HepG2 (cell line): ENCODE data around the gene MTHFD1L. TPM values are rescaled to one million over a fixed set of nuclear protein-coding genes. Genes with fewer than 3 reads are reported as not detected.
A peak's percentile ranks its signal among the peaks of the same experiment; 100 is the strongest.

ENCODE experiments used
- ARNTL ChIP-seq: sonication (generic); formaldehyde crosslinking; IDR thresholded peaks from 2 replicates; pipeline ENCODE4 v1.4.0; 2020; ENCODE audit warnings: mild to moderate bottlenecking, missing genetic modification reagents
- CC2D1A ChIP-seq: sonication (generic); formaldehyde crosslinking; IDR thresholded peaks from 2 replicates; pipeline ENCODE4 v1.8.1; 2023; ENCODE audit warnings: mild to moderate bottlenecking, missing genetic modification reagents
- HDAC2 ChIP-seq: sonication (generic); formaldehyde crosslinking; IDR thresholded peaks from 2 replicates; pipeline ENCODE4 v1.4.0; 2020; ENCODE audit warnings: missing genetic modification reagents
- HNF4A ChIP-seq: sonication (generic); formaldehyde crosslinking; IDR thresholded peaks from 2 replicates; pipeline ENCODE4 v1.4.0; 2020; ENCODE audit warnings: missing genetic modification reagents
- HNRNPL ChIP-seq: fragments of 200-400 bp; formaldehyde crosslinking; IDR thresholded peaks from 2 replicates; pipeline ENCODE4 v1.6.1; 2017; ENCODE audit warnings: mild to moderate bottlenecking, low read depth, low read length
- KLF16 ChIP-seq, 2 experiments: sonication (generic) in 1 of 2; formaldehyde crosslinking in 1 of 2; IDR thresholded peaks; 2 replicates each; pipeline versions ENCODE4 v1.6.1 to v1.8.0; 2016 to 2023; ENCODE audit warnings: missing genetic modification reagents in 2 of 2, missing compliant biosample characterization in 1 of 2
- MTA3 ChIP-seq: sonication (generic); formaldehyde crosslinking; IDR thresholded peaks from 2 replicates; pipeline ENCODE4 v1.4.0; 2020; ENCODE audit warnings: missing genetic modification reagents
- NFKB2 ChIP-seq: sonication (generic); formaldehyde crosslinking; IDR thresholded peaks from 2 replicates; pipeline ENCODE4 v1.4.0; 2020; ENCODE audit warnings: missing genetic modification reagents, borderline replicate concordance
- NR3C1 ChIP-seq: sonication (generic); formaldehyde crosslinking; IDR thresholded peaks from 2 replicates; pipeline ENCODE4 v1.4.0; 2020; ENCODE audit warnings: missing genetic modification reagents
- SAP130 ChIP-seq: IDR thresholded peaks from 2 replicates; pipeline ENCODE4 v1.6.1; 2016; ENCODE audit warnings: low read depth
- SMAD1 ChIP-seq: sonication (generic); formaldehyde crosslinking; IDR thresholded peaks from 2 replicates; pipeline ENCODE4 v1.4.0; 2020; ENCODE audit warnings: missing genetic modification reagents, low read depth, mild to moderate bottlenecking, borderline replicate concordance
- ZBTB7A ChIP-seq: sonication (generic); formaldehyde crosslinking; IDR thresholded peaks from 2 replicates; pipeline ENCODE4 v1.8.0; 2022; ENCODE audit warnings: mild to moderate bottlenecking, missing genetic modification reagents
- ZFYVE20 ChIP-seq: sonication (generic); formaldehyde crosslinking; IDR thresholded peaks from 2 replicates; pipeline ENCODE4 v1.8.0; 2023; ENCODE audit warnings: low read depth, mild to moderate bottlenecking, moderate library complexity, missing genetic modification reagents, borderline replicate concordance
- ZMYM2 ChIP-seq: sonication (generic); formaldehyde crosslinking; IDR thresholded peaks from 2 replicates; pipeline ENCODE4 v1.8.0; 2022; ENCODE audit warnings: mild to moderate bottlenecking, missing genetic modification reagents
- ZNF432 ChIP-seq: sonication (generic); formaldehyde crosslinking; IDR thresholded peaks from 2 replicates; pipeline ENCODE4 v1.5.0; 2020; ENCODE audit warnings: missing genetic modification reagents, mild to moderate bottlenecking, borderline replicate concordance
- ZNF451 ChIP-seq: sonication (generic); formaldehyde crosslinking; IDR thresholded peaks from 2 replicates; pipeline ENCODE4 v1.5.0; 2020; ENCODE audit warnings: mild to moderate bottlenecking, missing genetic modification reagents
- ZNF468 ChIP-seq: sonication (generic); formaldehyde crosslinking; IDR thresholded peaks from 2 replicates; pipeline ENCODE4 v1.8.0; 2022; ENCODE audit warnings: mild to moderate bottlenecking, moderate library complexity, missing genetic modification reagents
- ZNF672 ChIP-seq: sonication (generic); formaldehyde crosslinking; IDR thresholded peaks from 2 replicates; pipeline ENCODE4 v1.8.1; 2022; ENCODE audit warnings: missing genetic modification reagents
- ZNF703 ChIP-seq: sonication (generic); formaldehyde crosslinking; IDR thresholded peaks from 2 replicates; pipeline ENCODE4 v1.5.1; 2020; ENCODE audit warnings: missing genetic modification reagents, mild to moderate bottlenecking, moderate library complexity, borderline replicate concordance
- polyA plus RNA-seq, 8 experiments: library from polyadenylated mRNA; depleted of rRNA in 3 of 8; stranded (reverse) in 7 of 8; unstranded in 1 of 8; fragments of >200 nt; fragmentation: Illumina TruSeq in 4 of 8; extraction: Trizol in 4 of 8; gene quantifications; 2 replicates each; pipeline versions ENCODE4 v1.2.1 to v1.2.3, GENCODE V29; 2011 to 2016; ENCODE audit warnings: low read depth in 4 of 8, missing spikeins in 1 of 8, mixed read lengths in 1 of 8; ENCODE audit not compliant: insufficient read depth in 1 of 8
- total RNA-seq, 5 experiments: library from RNA; depleted of rRNA; stranded (reverse); fragments of >200 nt; fragmentation: Illumina TruSeq; extraction: Trizol; gene quantifications; 2 replicates each; pipeline ENCODE4 v1.2.3, GENCODE V29; 2016; ENCODE audit warnings: low read depth in 1 of 5
- TF ChIP-seq, protein P1 (sequence below): sonication (generic); formaldehyde crosslinking; IDR thresholded peaks from 2 replicates; pipeline ENCODE4 v1.5.0; 2020; ENCODE audit warnings: mild to moderate bottlenecking, missing genetic modification reagents
- TF ChIP-seq, protein P2 (sequence below): sonication (generic); formaldehyde crosslinking; conservative IDR thresholded peaks from 2 replicates; pipeline ENCODE4 v1.4.0; 2020; ENCODE audit warnings: missing genetic modification reagents
- TF ChIP-seq, protein P3 (sequence below): IDR thresholded peaks from 2 replicates; pipeline ENCODE4 v1.6.1; 2018; ENCODE audit warnings: missing genetic modification reagents, mild to moderate bottlenecking, missing compliant biosample characterization
- TF ChIP-seq, protein P4 (sequence below): sonication (generic); formaldehyde crosslinking; IDR thresholded peaks from 2 replicates; pipeline ENCODE4 v1.5.0; 2020; ENCODE audit warnings: missing genetic modification reagents

Gene MTHFD1L
- total and polyA plus RNA-seq, 2 of the 13 experiments (the other 11 are each of a cell fraction or from before 2014, with no cell fraction given), result 24.0 to 39.6 TPM

DNA sequence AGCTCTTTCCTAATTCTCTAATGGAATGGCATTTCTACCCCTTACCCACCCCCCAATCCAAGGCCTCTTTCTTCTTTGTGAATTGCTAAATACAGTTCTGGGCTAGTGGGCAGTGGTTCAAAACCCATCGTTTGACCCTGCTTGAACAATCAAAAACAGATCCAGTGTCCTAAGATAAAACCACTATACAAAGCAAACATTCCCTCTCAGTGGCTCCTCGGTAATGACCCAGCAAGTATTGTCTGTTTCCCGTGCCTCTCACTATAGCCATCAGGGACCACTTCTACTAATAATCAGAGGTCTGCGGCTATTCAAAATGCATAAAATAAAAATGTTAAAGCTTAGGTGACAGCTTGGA is 230.7 kb downstream of the MTHFD1L start (continued):
- TF ChIP-seq HDAC2 (peak; percentile 72), KLF16 (CRISPR knock-in tag; IDR thresholded peaks at IDR 0.05) (peak in 1 of 2 experiments; percentile 41; a peak in 1 of 4 replicates), ZBTB7A (CRISPR knock-in tag) (no peak; the same call in 1 of the 2 replicates), CC2D1A (CRISPR knock-in tag) (no peak), ZNF672 (CRISPR knock-in tag) (no peak), HNRNPL (no peak), HNF4A (peak; percentile 73), ZNF432 (CRISPR knock-in tag) (no peak), SAP130 (CRISPR knock-in tag) (peak; percentile 60), SMAD1 (CRISPR knock-in tag) (no peak), ZFYVE20 (CRISPR knock-in tag) (no peak), ZNF703 (CRISPR knock-in tag) (no peak), ZMYM2 (CRISPR knock-in tag) (peak; percentile 79), ZNF468 (CRISPR knock-in tag) (no peak), ZNF451 (CRISPR knock-in tag) (no peak), ARNTL (CRISPR knock-in tag) (0 out of 2 replicates have a peak, but pooled peaks have one; percentile 47), NFKB2 (CRISPR knock-in tag) (no peak), MTA3 (CRISPR knock-in tag) (no peak), NR3C1 (CRISPR knock-in tag) (no peak)
- TF ChIP-seq, protein P1, sequence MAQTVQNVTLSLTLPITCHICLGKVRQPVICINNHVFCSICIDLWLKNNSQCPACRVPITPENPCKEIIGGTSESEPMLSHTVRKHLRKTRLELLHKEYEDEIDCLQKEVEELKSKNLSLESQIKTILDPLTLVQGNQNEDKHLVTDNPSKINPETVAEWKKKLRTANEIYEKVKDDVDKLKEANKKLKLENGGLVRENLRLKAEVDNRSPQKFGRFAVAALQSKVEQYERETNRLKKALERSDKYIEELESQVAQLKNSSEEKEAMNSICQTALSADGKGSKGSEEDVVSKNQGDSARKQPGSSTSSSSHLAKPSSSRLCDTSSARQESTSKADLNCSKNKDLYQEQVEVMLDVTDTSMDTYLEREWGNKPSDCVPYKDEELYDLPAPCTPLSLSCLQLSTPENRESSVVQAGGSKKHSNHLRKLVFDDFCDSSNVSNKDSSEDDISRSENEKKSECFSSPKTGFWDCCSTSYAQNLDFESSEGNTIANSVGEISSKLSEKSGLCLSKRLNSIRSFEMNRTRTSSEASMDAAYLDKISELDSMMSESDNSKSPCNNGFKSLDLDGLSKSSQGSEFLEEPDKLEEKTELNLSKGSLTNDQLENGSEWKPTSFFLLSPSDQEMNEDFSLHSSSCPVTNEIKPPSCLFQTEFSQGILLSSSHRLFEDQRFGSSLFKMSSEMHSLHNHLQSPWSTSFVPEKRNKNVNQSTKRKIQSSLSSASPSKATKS, result no peak
- TF ChIP-seq, protein P2, sequence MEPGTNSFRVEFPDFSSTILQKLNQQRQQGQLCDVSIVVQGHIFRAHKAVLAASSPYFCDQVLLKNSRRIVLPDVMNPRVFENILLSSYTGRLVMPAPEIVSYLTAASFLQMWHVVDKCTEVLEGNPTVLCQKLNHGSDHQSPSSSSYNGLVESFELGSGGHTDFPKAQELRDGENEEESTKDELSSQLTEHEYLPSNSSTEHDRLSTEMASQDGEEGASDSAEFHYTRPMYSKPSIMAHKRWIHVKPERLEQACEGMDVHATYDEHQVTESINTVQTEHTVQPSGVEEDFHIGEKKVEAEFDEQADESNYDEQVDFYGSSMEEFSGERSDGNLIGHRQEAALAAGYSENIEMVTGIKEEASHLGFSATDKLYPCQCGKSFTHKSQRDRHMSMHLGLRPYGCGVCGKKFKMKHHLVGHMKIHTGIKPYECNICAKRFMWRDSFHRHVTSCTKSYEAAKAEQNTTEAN (CRISPR knock-in tag), result no peak; the same call in 1 of the 2 replicates
- TF ChIP-seq, protein P3, sequence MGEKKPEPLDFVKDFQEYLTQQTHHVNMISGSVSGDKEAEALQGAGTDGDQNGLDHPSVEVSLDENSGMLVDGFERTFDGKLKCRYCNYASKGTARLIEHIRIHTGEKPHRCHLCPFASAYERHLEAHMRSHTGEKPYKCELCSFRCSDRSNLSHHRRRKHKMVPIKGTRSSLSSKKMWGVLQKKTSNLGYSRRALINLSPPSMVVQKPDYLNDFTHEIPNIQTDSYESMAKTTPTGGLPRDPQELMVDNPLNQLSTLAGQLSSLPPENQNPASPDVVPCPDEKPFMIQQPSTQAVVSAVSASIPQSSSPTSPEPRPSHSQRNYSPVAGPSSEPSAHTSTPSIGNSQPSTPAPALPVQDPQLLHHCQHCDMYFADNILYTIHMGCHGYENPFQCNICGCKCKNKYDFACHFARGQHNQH (CRISPR knock-in tag), result 0 out of 2 replicates have a peak, but pooled peaks have one; percentile 69
- TF ChIP-seq, protein P4, sequence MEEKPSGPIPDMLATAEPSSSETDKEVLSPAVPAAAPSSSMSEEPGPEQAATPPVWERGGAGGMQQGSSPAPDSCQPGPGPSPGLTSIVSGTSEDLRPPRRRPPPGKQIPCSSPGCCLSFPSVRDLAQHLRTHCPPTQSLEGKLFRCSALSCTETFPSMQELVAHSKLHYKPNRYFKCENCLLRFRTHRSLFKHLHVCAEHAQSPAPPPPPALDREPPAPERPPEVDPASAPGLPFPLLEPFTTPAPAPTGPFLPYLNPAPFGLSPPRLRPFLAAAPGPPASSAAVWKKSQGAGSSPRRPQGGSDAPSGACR (CRISPR knock-in tag), result 0 out of 2 replicates have a peak, but pooled peaks have one; percentile 29
